SK-N-SH (cell line): ENCODE measurements around the gene XKR7.

ENCODE experiments used
- RCOR1 ChIP-seq: fragments of 150-350 bp; IDR thresholded peaks from 2 replicates; pipeline ENCODE4 v1.6.1; 2017; ENCODE audit warnings: antibody characterized with exemption, low read length
- TF ChIP-seq, protein P1 (sequence below): fragments of 200-600 bp; sonication (generic); IDR thresholded peaks from 2 replicates; pipeline ENCODE4 v1.6.1; 2017; ENCODE audit warnings: antibody characterized with exemption, mild to moderate bottlenecking, moderate library complexity

DNA sequence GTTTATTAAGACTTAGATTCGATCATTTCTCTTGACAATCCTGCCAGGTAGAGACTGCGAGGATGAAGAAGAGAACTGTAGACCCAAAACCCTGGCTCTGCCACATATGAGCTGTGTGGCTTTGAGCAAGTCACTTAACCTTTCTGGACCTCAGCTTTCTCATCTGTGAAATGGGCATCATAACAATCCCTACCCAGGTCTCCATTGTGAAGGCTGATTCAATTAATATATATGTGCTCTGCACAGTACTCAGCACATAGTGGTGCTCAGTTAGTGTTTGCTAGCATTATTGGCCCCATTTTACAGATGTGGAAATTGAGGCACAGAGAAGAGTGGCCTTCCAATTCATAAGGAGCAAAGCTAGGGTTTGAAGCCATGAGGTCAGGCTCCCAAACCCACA is 7.9 kb downstream of the XKR7 start:
- TF ChIP-seq RCOR1: no peak
- TF ChIP-seq, protein P1, sequence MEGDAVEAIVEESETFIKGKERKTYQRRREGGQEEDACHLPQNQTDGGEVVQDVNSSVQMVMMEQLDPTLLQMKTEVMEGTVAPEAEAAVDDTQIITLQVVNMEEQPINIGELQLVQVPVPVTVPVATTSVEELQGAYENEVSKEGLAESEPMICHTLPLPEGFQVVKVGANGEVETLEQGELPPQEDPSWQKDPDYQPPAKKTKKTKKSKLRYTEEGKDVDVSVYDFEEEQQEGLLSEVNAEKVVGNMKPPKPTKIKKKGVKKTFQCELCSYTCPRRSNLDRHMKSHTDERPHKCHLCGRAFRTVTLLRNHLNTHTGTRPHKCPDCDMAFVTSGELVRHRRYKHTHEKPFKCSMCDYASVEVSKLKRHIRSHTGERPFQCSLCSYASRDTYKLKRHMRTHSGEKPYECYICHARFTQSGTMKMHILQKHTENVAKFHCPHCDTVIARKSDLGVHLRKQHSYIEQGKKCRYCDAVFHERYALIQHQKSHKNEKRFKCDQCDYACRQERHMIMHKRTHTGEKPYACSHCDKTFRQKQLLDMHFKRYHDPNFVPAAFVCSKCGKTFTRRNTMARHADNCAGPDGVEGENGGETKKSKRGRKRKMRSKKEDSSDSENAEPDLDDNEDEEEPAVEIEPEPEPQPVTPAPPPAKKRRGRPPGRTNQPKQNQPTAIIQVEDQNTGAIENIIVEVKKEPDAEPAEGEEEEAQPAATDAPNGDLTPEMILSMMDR: no peak
